Stimulated activated CD4-positive, alpha-beta T cell treated with anti-CD3 and anti-CD28 coated beads, Interleukin-1b, Interleukin-23, amount 100 ng/mL, for 4 hours (primary cell): ENCODE results near the gene TMEM158.

Experiments used
- DNase-seq, 2 donors: peaks; one replicate each; pipeline ENCODE4 v3.0.0-alpha.2; 2020; ENCODE audit warnings: low read depth in 2 of 2

The TMEM158 gene

GRCh38 chr3:45199837-45200648 lies 26.0 kb downstream of the TMEM158 start:
- DNase-seq = no peak

GRCh38 chr3:45198264-45199260 lies 27.5 kb downstream of the TMEM158 start:
- no peak for DNase-seq

- no peak for DNase-seq
These were observed 31.3 kb downstream of the TMEM158 start for GRCh38 chr3:45194791-45195190.

- no peak for DNase-seq
These were observed 34.1 kb downstream of the TMEM158 start for GRCh38 chr3:45191924-45192417.

GRCh38 chr3:45191424-45191823 lies 34.7 kb downstream of the TMEM158 start:
- DNase-seq = no peak

- no peak for DNase-seq
These were observed 37.1 kb downstream of the TMEM158 start for GRCh38 chr3:45188719-45189659.

GRCh38 chr3:45187694-45188141 lies 38.4 kb downstream of the TMEM158 start:
- no peak for DNase-seq

GRCh38 chr3:45186871-45187270 lies 39.2 kb downstream of the TMEM158 start:
- no peak for DNase-seq

GRCh38 chr3:45185461-45185860 lies 40.6 kb downstream of the TMEM158 start:
- no peak for DNase-seq

- DNase-seq = no peak
These were observed 41.0 kb downstream of the TMEM158 start for GRCh38 chr3:45185052-45185451.

GRCh38 chr3:45183872-45184262 lies 42.2 kb downstream of the TMEM158 start:
- no peak for DNase-seq

GRCh38 chr3:45182915-45183871 lies 42.9 kb downstream of the TMEM158 start:
- no peak for DNase-seq

- DNase-seq = no peak
These were observed 44.6 kb downstream of the TMEM158 start for GRCh38 chr3:45181496-45181895.

GRCh38 chr3:45180899-45181298 lies 45.2 kb downstream of the TMEM158 start:
- DNase-seq = no peak

GRCh38 chr3:45180051-45180450 lies 46.0 kb downstream of the TMEM158 start:
- DNase-seq = no peak

GRCh38 chr3:45179163-45179562 lies 46.9 kb downstream of the TMEM158 start:
- DNase-seq = no peak

- DNase-seq = no peak
These were observed 47.7 kb downstream of the TMEM158 start for GRCh38 chr3:45178183-45179023.

GRCh38 chr3:45176912-45177311 lies 49.2 kb downstream of the TMEM158 start:
- no peak for DNase-seq
